SH-SY5Y (cell line): Measurements from ENCODE around the gene NACA.

ENCODE experiments used
- GATA2 ChIP-seq: IDR thresholded peaks from 2 replicates; pipeline ENCODE4 v1.6.1; 2011; ENCODE audit warnings: mild to moderate bottlenecking, low read depth, low read length
- GATA3 ChIP-seq: IDR thresholded peaks from 2 replicates; pipeline ENCODE4 v1.6.1; 2011; ENCODE audit warnings: low read depth, mild to moderate bottlenecking, low read length, moderate library complexity

GRCh38 chr12:56688846-56689109 lies 36.3 kb downstream of the NACA start:
- TF ChIP-seq GATA2 (no peak), GATA3 (no peak)
